ENCODE results near the gene DNAJB4.
"Not testable (repeated sequence)": the region's sequence is repeated elsewhere in the genome, so short reads cannot be mapped to it uniquely, and the experiment has no call there.

DNAJB4 gene

GRCh38 chr1:78004719-78005447 is at the start of gene DNAJB4:
TSS of gene DNAJB4 (plus strand) at chr1:78004939. CDS start at chr1:78005111, 172 bp downstream.
- no peak for DNase-seq (ENCODE audit: low read depth in 2 of 3, low spot score in 2 of 3)

DNA sequence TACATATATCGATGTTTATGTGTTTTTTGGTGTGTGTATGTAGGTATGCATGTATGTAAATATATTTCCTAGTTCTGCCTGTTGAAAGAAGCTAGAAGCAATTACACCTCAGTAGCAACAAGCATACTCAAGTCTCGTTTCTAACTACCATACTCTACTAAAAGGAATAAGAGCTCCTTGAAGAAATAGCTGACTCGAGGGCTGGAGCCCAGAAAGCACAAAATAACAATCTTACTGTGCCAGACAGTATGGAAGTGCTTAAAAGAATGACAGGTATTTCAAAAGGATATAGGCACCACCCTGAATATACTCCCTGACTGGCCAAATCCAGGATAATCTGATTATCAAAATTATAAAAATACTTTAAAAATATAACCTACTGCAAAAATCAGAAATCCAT is 49.0 kb upstream of the DNAJB4 start:
- no peak for DNase-seq (ENCODE audit: low read depth in 2 of 3, low spot score in 2 of 3)

- no peak for DNase-seq (ENCODE audit: low read depth in 2 of 3, low spot score in 2 of 3)
These were observed 48.3 kb upstream of the DNAJB4 start for GRCh38 chr1:77956464-77956863.

DNA sequence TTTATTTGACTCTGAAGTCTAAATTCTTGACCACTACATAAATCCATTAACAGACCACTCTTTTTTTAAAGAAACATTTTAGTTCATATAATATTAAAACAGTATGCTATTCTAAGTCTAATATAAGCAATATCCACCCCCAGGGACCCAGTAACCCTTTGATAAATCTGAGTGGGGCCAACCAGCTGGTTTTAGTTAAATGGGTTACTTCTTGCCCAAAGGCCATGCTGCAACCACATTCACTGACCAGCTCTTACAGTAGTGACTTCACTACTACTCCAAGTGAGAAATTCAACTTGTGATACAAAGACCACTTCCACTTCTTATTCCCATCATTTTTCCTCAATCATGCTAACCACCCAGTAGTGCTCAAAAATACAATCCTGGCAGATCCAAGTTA is 46.3 kb upstream of the DNAJB4 start:
- no peak for DNase-seq (ENCODE audit: low read depth in 2 of 3, low spot score in 2 of 3)

- DNase-seq (ENCODE audit: low read depth in 2 of 3, low spot score in 2 of 3) = no peak
These were observed 45.9 kb upstream of the DNAJB4 start for GRCh38 chr1:77958850-77959249.

DNA sequence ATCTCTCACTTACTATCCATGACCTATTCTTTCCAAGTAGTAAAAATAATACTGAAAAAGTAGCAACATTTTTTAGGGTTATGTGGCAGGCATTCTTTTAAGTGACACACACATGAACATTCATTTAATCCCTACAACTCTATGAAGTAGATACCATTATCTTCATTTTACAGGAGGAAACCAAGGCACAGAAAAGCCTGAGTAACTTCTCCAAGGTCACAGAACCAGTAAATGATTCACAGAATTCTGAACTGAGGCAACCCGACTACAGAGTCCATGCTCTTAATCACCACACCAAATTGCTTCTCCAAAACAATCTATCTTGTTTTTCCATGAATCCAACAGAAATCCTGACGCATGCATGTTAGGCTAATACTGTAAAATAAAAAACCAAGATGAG is 43.3 kb upstream of the DNAJB4 start:
- no peak for DNase-seq (ENCODE audit: low read depth in 2 of 3, low spot score in 2 of 3)

GRCh38 chr1:77966291-77966690 is 38.4 kb upstream of the DNAJB4 start:
- no peak for DNase-seq (ENCODE audit: low read depth in 2 of 3, low spot score in 2 of 3)

DNA sequence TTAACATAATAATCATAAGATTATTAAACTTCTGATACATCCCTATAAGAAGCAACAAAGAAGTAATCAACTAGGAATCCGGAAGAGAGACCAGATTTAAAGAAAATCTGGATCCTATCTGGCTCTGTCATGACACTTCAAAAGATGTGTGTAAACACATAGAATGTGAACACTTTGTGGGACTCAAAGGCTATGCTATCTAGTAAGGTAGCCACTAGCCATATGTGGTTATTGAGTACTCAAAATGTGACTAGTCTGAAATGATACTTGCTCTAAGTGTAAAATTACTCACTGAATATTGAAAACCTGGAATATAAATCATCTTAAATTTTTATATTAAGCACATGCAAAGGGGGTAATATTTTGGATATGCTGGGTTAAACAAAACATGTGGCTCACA is 34.5 kb upstream of the DNAJB4 start:
- DNase-seq (ENCODE audit: low read depth in 2 of 3, low spot score in 2 of 3) = no peak

- no peak for DNase-seq (ENCODE audit: low read depth in 2 of 3, low spot score in 2 of 3)
These were observed 32.7 kb upstream of the DNAJB4 start for GRCh38 chr1:77972080-77972479.

DNA sequence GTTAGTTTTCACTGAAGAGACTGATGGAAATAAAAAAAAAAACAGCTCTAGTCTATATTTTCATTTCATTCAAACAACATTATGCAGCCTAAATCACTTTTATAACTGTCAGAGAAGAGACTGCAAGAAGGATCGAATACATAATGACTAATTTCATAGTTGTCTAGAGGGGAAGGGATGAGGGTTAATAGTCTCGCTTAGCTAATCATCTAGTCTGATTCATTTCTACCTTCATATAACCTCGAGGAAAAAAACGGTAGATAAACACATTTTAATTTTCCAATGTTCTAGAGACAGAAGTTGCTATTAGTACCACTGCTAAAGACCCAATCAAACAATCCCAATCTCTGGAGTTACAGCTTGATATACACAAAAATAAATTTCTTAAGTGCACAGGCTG is 29.4 kb upstream of the DNAJB4 start:
- DNase-seq (ENCODE audit: low read depth in 2 of 3, low spot score in 2 of 3) = no peak

DNA sequence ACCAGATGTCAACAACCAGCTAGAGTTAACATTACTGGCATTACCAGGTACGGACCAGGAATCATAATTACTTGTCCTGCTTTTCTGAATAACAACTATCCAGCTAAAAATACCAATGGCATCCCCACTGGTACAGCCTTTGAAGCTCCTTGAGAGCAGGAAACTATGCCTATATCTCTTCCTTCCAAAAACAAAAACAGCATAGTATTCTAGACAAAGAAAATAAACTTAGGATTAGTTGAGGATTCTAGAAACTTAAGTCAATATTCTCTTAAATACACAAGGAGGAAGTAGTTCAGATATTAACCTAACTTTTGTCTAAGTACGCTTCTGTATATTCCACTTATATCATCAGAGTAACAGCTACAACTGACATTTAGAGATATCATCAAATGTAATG is 28.8 kb upstream of the DNAJB4 start:
- DNase-seq (ENCODE audit: low read depth in 2 of 3, low spot score in 2 of 3) = no peak

DNA sequence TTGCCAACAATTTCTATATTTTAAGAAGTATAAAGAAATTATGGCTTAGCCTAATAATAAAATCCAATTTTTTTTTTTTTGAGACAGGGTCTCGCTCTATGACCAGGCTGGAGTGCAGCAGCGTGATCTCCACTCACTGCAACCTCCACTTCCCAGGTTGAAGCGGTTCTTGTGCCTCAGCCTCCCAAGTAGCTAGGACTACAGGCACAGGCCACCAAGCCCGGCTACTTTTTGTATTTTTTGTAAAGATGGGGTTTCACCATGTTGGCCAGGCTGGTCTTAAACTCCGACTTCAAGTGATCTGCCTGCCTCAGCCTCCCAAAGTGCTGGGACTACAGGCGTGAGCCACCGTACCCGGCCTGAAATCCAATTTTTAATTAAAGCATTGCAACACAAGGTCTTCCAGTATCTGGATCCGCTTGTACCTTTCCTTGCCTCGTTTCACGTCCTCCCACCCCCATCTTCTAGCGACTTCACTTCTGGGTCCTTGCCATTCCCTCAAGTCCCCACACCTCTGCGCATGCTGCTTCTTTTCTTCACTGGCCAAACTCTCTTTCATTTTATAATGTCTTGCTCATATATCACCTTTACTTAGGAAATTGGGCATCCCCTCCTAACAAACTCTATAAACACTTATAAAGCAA is 28.2 kb upstream of the DNAJB4 start:
- no peak for DNase-seq (ENCODE audit: low read depth in 2 of 3, low spot score in 2 of 3)

DNA sequence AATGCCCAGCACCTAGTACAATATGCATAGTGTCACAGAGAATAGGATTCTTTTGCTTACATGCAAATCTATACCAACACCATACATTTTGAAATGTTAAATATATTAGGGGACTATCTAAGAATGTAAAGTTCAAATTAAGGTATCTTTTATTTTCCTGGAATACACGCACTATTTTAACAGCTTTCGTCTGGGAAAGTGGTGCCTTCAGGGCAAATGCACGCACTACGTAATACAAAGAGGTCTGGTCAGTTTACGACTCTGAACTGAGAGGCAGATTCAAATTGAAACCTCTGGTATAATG is 26.8 kb upstream of the DNAJB4 start:
- DNase-seq (ENCODE audit: low read depth in 2 of 3, low spot score in 2 of 3) = no peak

DNA sequence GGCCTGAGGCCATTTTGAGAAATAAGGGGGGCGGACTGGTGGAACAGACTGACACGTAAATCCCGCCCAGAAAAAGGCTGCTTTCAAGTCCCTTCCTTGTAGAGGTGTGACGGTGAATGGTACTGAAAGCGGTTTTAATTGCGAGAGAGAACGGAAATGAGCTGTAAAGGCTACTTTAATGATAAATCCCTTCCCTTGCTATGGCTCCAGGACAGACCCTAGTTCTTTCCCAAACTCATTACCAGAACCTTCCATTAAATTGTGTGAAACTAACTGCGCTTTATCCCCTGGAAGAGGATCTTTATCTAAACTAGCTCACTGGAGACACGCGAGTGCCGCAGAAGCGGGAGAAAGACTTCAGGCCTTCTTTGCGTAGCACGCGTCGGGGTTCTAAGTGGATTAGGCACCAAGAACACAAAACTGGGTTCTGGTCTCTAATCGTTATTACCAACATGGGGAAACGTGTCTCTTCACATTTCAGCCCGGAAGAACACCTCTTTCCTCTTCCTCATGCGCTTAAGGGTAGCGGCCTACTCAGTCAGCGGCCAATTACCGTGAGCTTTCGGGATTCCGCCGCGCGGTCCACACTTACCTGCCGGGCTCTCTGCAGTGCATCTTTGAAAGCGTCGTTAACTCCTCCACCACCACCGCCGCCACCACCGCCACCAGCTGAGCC is 26.3 kb upstream of the DNAJB4 start:
- peak in 2 of 3 experiments; percentile 34 to 52 for DNase-seq (ENCODE audit: low read depth in 2 of 3, low spot score in 2 of 3)

GRCh38 chr1:77978969-77979876 is 25.5 kb upstream of the DNAJB4 start, which contains the start of gene FUBP1:
TSS of gene FUBP1 (minus strand) at chr1:77979072. CDS start at chr1:77979004, 68 bp downstream.
- peak; percentile 70 to 91 (median 85) for DNase-seq (ENCODE audit: low read depth in 2 of 3, low spot score in 2 of 3)

- DNase-seq (ENCODE audit: low read depth in 2 of 3, low spot score in 2 of 3) = not testable (repeated sequence)
These were observed 21.3 kb upstream of the DNAJB4 start for GRCh38 chr1:77983352-77983996.

- no peak for DNase-seq (ENCODE audit: low read depth in 2 of 3, low spot score in 2 of 3)
These were observed 20.8 kb upstream of the DNAJB4 start for GRCh38 chr1:77983997-77984355.

DNA sequence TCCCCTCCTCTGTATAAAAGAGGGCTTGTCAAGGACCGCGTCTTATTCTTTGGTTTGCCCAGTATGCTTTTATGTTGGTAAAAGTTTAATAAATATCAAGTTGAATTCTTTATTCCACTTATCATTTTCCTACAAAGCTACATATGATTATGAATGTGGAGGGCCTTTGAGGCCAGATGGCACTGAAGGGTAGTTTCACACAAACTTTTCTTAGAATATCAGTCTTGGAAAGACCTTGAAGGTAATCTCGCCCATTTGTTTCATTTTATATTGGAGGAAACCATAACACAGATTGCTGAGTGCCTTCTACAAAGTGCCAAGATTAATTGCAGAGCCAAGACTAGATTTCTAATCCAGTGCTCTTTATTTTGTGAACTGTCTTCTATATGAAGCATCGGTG is 20.1 kb upstream of the DNAJB4 start:
- DNase-seq (ENCODE audit: low read depth in 2 of 3, low spot score in 2 of 3) = no peak

DNA sequence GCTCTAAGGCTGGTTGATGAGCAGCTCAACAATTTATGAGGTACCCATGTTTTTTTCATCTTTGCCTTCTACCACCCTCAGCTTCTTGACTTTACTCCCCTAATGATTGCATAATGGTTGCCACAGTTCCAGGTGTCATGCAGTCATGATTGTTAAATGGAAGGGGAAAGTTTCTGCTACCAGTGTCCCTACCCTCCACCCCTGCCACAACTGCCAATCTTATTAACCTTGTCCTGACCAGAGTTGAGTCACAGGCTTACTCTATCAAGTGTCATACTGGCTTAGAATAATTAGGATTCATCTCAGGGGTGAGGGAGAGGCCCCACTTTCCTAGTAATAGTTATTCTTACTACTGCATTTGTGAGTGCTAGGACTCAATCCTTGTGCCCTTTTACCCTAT is 17.9 kb upstream of the DNAJB4 start:
- no peak for DNase-seq (ENCODE audit: low read depth in 2 of 3, low spot score in 2 of 3)

- DNase-seq (ENCODE audit: low read depth in 2 of 3, low spot score in 2 of 3) = no peak
These were observed 16.8 kb upstream of the DNAJB4 start for GRCh38 chr1:77987919-77988318.

DNA sequence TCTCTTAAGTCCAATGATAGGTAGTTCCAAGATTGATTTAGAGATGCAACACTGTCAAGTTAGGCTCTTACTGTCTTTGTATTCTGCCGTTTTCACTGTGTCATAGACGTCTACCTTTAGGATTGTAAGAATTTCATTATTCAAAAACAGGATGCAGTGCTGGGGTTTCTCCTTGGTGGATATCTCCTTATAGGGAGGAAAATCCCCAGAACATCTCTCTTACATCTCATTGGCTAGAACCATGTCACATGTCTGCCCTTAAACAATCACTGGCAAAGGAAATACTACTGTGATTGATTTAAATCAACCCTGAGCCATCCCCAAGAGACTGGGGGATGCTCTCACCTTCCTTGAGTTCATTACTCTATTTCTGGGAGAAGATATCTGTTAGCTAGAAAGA is 15.0 kb upstream of the DNAJB4 start:
- no peak for DNase-seq (ENCODE audit: low read depth in 2 of 3, low spot score in 2 of 3)

Data from activated CD8-positive, alpha-beta memory T cell treated with anti-CD3 and anti-CD28 coated beads for 48 hours (primary cell).